A549 (cell line): ENCODE data around the gene YLPM1. TPM values are rescaled to one million over a fixed set of nuclear protein-coding genes. Genes with fewer than 3 reads are reported as not detected.

Source experiments
- ATAC-seq, 2 experiments: fragments of 200-7000 bp in 1 of 2; fragments of >200 bp in 1 of 2; cut with Nextera tagmentation in 1 of 2; cut with Tn5 transposase in 1 of 2; 3 replicates each; pipeline versions ENCODE4 v1.8.0 to v1.9.1; 2018 to 2020; ENCODE audit warnings: mild to moderate bottlenecking in 1 of 2, moderate library complexity in 1 of 2
- CTCF ChIA-PET: fragments of 300-600 bp; sonication (Branson Sonifier 250); formaldehyde crosslinking; extraction: SDS; loops from one replicate; lab custom pipeline; 2021; ENCODE audit warnings: antibody characterized with exemption, inconsistent platforms; lab: Yijun Ruan, JAX
- POLR2A ChIA-PET: fragments of 350-600 bp; formaldehyde crosslinking; extraction: SDS; loops from one replicate; lab custom pipeline; 2021; ENCODE audit warnings: antibody characterized with exemption, inconsistent platforms; lab: Yijun Ruan, JAX
- DNase-seq, 2 experiments: peaks; one replicate each; pipeline versions ENCODE4 v3.0.0 to v3.0.0-alpha.2; 2011 to 2016; ENCODE audit warnings: low read depth in 1 of 2, low spot score in 1 of 2
- FAIRE-seq: peaks from 2 replicates; lab custom pipeline; 2011; peaks lifted over from hg19 to GRCh38; lab: Jason Lieb, UNC
- H3K27ac ChIP-seq, 2 experiments: fragments of >200 bp; sonication (Bioruptor Twin); formaldehyde crosslinking; 3 replicates each; pipeline ENCODE4 v1.5.1; 2016 to 2017
- H3K4me1 ChIP-seq: fragments of >200 bp; sonication (Bioruptor Twin); formaldehyde crosslinking; 3 replicates; pipeline ENCODE4 v1.6.1; 2016
- H3K4me2 ChIP-seq: fragments of >200 bp; sonication (Bioruptor Twin); formaldehyde crosslinking; 3 replicates; pipeline ENCODE4 v1.6.1; 2016
- H3K4me3 ChIP-seq: fragments of >200 bp; sonication (Bioruptor Twin); formaldehyde crosslinking; 3 replicates; pipeline ENCODE4 v1.5.1; 2016
- H3K9me3 ChIP-seq: fragments of >200 bp; sonication (Bioruptor Twin); formaldehyde crosslinking; 3 replicates; pipeline ENCODE4 v1.6.1; 2016
- BCL3 ChIP-seq: fragments of >200 bp; sonication (Bioruptor Twin); formaldehyde crosslinking; IDR thresholded peaks from 3 replicates; pipeline ENCODE4 v1.6.1; 2016
- CBX8 ChIP-seq: fragments of 200-600 bp; sonication (generic); IDR thresholded peaks from 2 replicates; pipeline ENCODE4 v1.6.1; 2016
- E2F6 ChIP-seq: IDR thresholded peaks from 2 replicates; pipeline ENCODE4 v1.6.1; 2012; ENCODE audit warnings: low read depth, borderline replicate concordance
- EHMT2 ChIP-seq: fragments of 200-600 bp; sonication (generic); IDR thresholded peaks from 2 replicates; pipeline ENCODE4 v1.6.1; 2016; ENCODE audit warnings: antibody characterized with exemption, low read depth, mild to moderate bottlenecking, moderate library complexity
- EP300 ChIP-seq, 2 experiments: fragments of >200 bp; sonication (Bioruptor Twin); formaldehyde crosslinking; IDR thresholded peaks; 2 replicates in 1 of 2; 3 replicates in 1 of 2; pipeline ENCODE4 v1.6.1; 2016 to 2017
- ESRRA ChIP-seq: fragments of 150-350 bp; IDR thresholded peaks from 2 replicates; pipeline ENCODE4 v1.6.1; 2014; ENCODE audit warnings: mild to moderate bottlenecking, low read length, borderline replicate concordance
- HDAC2 ChIP-seq: fragments of 200-600 bp; sonication (generic); IDR thresholded peaks from 2 replicates; pipeline ENCODE4 v1.6.1; 2016
- HES2 ChIP-seq: fragments of >200 bp; sonication (Bioruptor Twin); formaldehyde crosslinking; IDR thresholded peaks from 2 replicates; pipeline ENCODE4 v1.6.1; 2016
- HOXA7 ChIP-seq: fragments of 250-450 bp; sonication (Bioruptor Pico); IDR thresholded peaks from 2 replicates; pipeline ENCODE4 v1.5.0; 2020; ENCODE audit warnings: mild to moderate bottlenecking, moderate library complexity
- JUN ChIP-seq, 2 experiments: fragments of >200 bp; sonication (Bioruptor Twin); formaldehyde crosslinking; IDR thresholded peaks; 2 replicates in 1 of 2; 3 replicates in 1 of 2; pipeline ENCODE4 v1.6.1; 2016 to 2017
- JUNB ChIP-seq: fragments of >200 bp; sonication (Bioruptor Twin); formaldehyde crosslinking; IDR thresholded peaks from 2 replicates; pipeline ENCODE4 v1.6.1; 2016
- KDM1A ChIP-seq: fragments of 200-600 bp; sonication (generic); IDR thresholded peaks from 2 replicates; pipeline ENCODE4 v1.6.1; 2016; ENCODE audit warnings: low read depth, mild to moderate bottlenecking
- MAX ChIP-seq: IDR thresholded peaks from 2 replicates; pipeline ENCODE4 v1.6.1; 2012
- MYC ChIP-seq: IDR thresholded peaks from 2 replicates; pipeline ENCODE4 v1.6.1; 2012; ENCODE audit warnings: mild to moderate bottlenecking, inconsistent platforms, low read length, improper control_type of control experiment, borderline replicate concordance
- NFE2L2 ChIP-seq: fragments of 150-350 bp; conservative IDR thresholded peaks from 2 replicates; pipeline ENCODE4 v1.6.1; 2014; ENCODE audit warnings: low read length
- NR3C1 ChIP-seq: fragments of >200 bp; sonication (Bioruptor Twin); formaldehyde crosslinking; IDR thresholded peaks from 3 replicates; pipeline ENCODE4 v1.6.1; 2017
- PBX3 ChIP-seq: IDR thresholded peaks from 2 replicates; pipeline ENCODE4 v1.6.1; 2012
- POLR2A ChIP-seq: IDR thresholded peaks from 2 replicates; pipeline ENCODE4 v1.6.1; 2012; ENCODE audit warnings: mild to moderate bottlenecking, low read length
- POLR2AphosphoS2 ChIP-seq: conservative IDR thresholded peaks from 2 replicates; pipeline ENCODE4 v1.6.1; 2012; ENCODE audit warnings: low read length, improper control_type of control experiment, inconsistent platforms
- RAD21 ChIP-seq, 2 experiments: fragments of >200 bp in 1 of 2; sonication (Bioruptor Twin) in 1 of 2; formaldehyde crosslinking in 1 of 2; IDR thresholded peaks in 1 of 2; conservative IDR thresholded peaks in 1 of 2; 2 replicates in 1 of 2; 3 replicates in 1 of 2; pipeline ENCODE4 v1.6.1; 2012 to 2018; ENCODE audit warnings: inconsistent platforms in 1 of 2
- REST ChIP-seq: fragments of 200-600 bp; sonication (generic); IDR thresholded peaks from 2 replicates; pipeline ENCODE4 v1.6.1; 2016; ENCODE audit warnings: antibody characterized with exemption, mild to moderate bottlenecking, moderate library complexity
- SREBF2 ChIP-seq: fragments of 450-650 bp; IDR thresholded peaks from 2 replicates; pipeline ENCODE4 v1.6.1; 2014; ENCODE audit warnings: mild to moderate bottlenecking, moderate library complexity
- TP53 ChIP-seq: fragments of 250-450 bp; sonication (Bioruptor Pico); IDR thresholded peaks from 2 replicates; pipeline ENCODE4 v1.5.0; 2021; ENCODE audit warnings: mild to moderate bottlenecking, moderate library complexity
- ZC3H11A ChIP-seq: fragments of 450-650 bp; IDR thresholded peaks from 2 replicates; pipeline ENCODE4 v1.6.1; 2014; ENCODE audit warnings: antibody characterized with exemption, mild to moderate bottlenecking
- ZFP36 ChIP-seq: fragments of 450-650 bp; IDR thresholded peaks from 2 replicates; pipeline ENCODE4 v1.6.1; 2014; ENCODE audit warnings: borderline replicate concordance; ENCODE audit not compliant: partially characterized antibody
- ZNF302 ChIP-seq: fragments of 250-450 bp; sonication (Bioruptor Pico); IDR thresholded peaks from 2 replicates; pipeline ENCODE4 v1.9.0; 2021; ENCODE audit warnings: inconsistent platforms, mild to moderate bottlenecking, moderate library complexity
- ZSCAN20 ChIP-seq: fragments of 250-450 bp; sonication (Bioruptor Pico); IDR thresholded peaks from 2 replicates; pipeline ENCODE4 v1.8.0; 2022; ENCODE audit warnings: mild to moderate bottlenecking, moderate library complexity
- whole genome bisulfite sequencing: methylation state at CpG from one replicate; pipeline ENCODE4 v1.1.6; 2017; ENCODE audit errors: missing lambda C conversion rate; 5-methylcytosine and 5-hydroxymethylcytosine counted together
- polyA plus RNA-seq, 4 experiments: library from polyadenylated mRNA; depleted of rRNA in 3 of 4; stranded (reverse); fragments of >200 nt; fragmentation: RNase III in 1 of 4; extraction: RNeasy Plus Mini Kit Qiagen cat#74134 plus additional on column Dnase treatment in 1 of 4; gene quantifications; 2 replicates in 3 of 4; 3 replicates in 1 of 4; pipeline ENCODE4 v1.2.3, GENCODE V29; 2011 to 2017

The YLPM1 gene
- polyA plus RNA-seq, 2 of the 4 experiments (the other 2 are of a cell fraction): 20.3 to 37.8 TPM

- Histone ChIP-seq H3K9me3 (no peaks in the 10 kb centered on the region), H3K4me3 (no peak overlapping the region), H3K27ac (no peak overlapping the region), H3K4me2 (no peak overlapping the region), H3K4me1 (no peaks in the 10 kb centered on the region)
- CTCF ChIA-PET: interaction anchor here (1.5 to 20.9 kb wide), 5 partner anchors 5 to 36 kb away, joined by 3 to 339 read pairs (median 25); partner anchors contain the start of genes DLST and PROX2
- TF ChIP-seq ZNF302 (CRISPR knock-in tag) (no peak), SREBF2 (no peak), JUN (IDR thresholded peaks at IDR 0.05) (no peak), HOXA7 (CRISPR knock-in tag) (no peak), JUNB (no peak), POLR2A (no peak), KDM1A (no peak), NR3C1 (no peak)
- WGBS: 62% methylated on average over 3 of the region's 4 CpGs
- no peak for FAIRE-seq
- DNase-seq: no peak
- ATAC-seq: no peak
- POLR2A ChIA-PET: interaction anchor here (1.5 kb wide), 1 partner anchor 10 kb away, joined by 5 read pairs; the partner anchor contains the start of gene DLST
Measured at GRCh38 chr14:74871819-74872218, 108.7 kb downstream of the YLPM1 start.

GRCh38 chr14:74875204-74875603 is 112.1 kb downstream of the YLPM1 start:
- ChIA-PET POLR2A (no interaction called here), CTCF (interaction anchor here (1.5 to 20.1 kb wide), 4 partner anchors 14 to 213 kb away, joined by 3 to 339 read pairs (median 9); no protein-coding TSS in a partner anchor)
- Histone ChIP-seq H3K27ac (no peak overlapping the region), H3K4me1 (peaks cover 10% of the 10 kb centered on the region), H3K4me2 (no peak overlapping the region), H3K9me3 (no peaks in the 10 kb centered on the region), H3K4me3 (no peak overlapping the region)
- no peak for DNase-seq
- FAIRE-seq: no peak
- TF ChIP-seq HOXA7 (CRISPR knock-in tag) (no peak), ESRRA (no peak), ZC3H11A (no peak), HDAC2 (no peak), MAX (no peak), ZSCAN20 (CRISPR knock-in tag) (no peak), HES2 (no peak), TP53 (no peak), EP300 (IDR thresholded peaks at IDR 0.05) (no peak), MYC (no peak), RAD21 (conservative IDR thresholded peaks at IDR 0.05 in 1 of 2, IDR thresholded peaks at IDR 0.05 in 1 of 2) (no peak), PBX3 (no peak)
- no peak for ATAC-seq
- 81% methylated on average over 5 of the region's 5 CpGs for WGBS

GRCh38 chr14:74875941-74876913 is 113.1 kb downstream of the YLPM1 start, which contains the start of gene PROX2:
TSS of gene PROX2 (minus strand) at chr14:74876145. CDS start at chr14:74863834, 12,311 bp downstream.
- CTCF ChIA-PET: interaction anchor here (0.5 to 20.1 kb wide), 8 partner anchors 15 to 282 kb away, joined by 3 to 339 read pairs (median 4); no protein-coding TSS in a partner anchor
- Histone ChIP-seq H3K4me3 (no peak within 1 kb of the TSS), H3K9me3 (no peaks in the 10 kb centered on the region), H3K4me1 (peaks cover 16% of the 10 kb centered on the region), H3K4me2 (no peak within 1 kb of the TSS), H3K27ac (no peak within 1 kb of the TSS)
- no peak for DNase-seq
- FAIRE-seq: no peak
- WGBS: 66% methylated on average over 13 of the region's 13 CpGs
- ATAC-seq: no peak
- TF ChIP-seq HDAC2 (no peak), CBX8 (no peak), POLR2AphosphoS2 (no peak), EHMT2 (no peak), JUN (IDR thresholded peaks at IDR 0.05) (no peak), ZC3H11A (no peak), SREBF2 (no peak), ZFP36 (no peak), BCL3 (no peak), E2F6 (no peak), HOXA7 (CRISPR knock-in tag) (no peak), REST (no peak), NFE2L2 (no peak)
- POLR2A ChIA-PET: interaction anchor here (0.5 kb wide), 1 partner anchor 256 kb away, joined by 3 read pairs; no protein-coding TSS in a partner anchor
